D721Med (cell line): Measurements from ENCODE around the gene DVL2.

Source experiments
- DNase-seq: peaks from one replicate; pipeline ENCODE4 v3.0.0; 2011; ENCODE audit warnings: low spot score; ENCODE audit not compliant: insufficient read length
- FAIRE-seq: peaks from 2 replicates; lab custom pipeline; 2011; peaks lifted over from hg19 to GRCh38; lab: Jason Lieb, UNC
- CTCF ChIP-seq: IDR thresholded peaks from 2 replicates; pipeline ENCODE4 v1.5.1; 2012; ENCODE audit warnings: mild to moderate bottlenecking, control low read depth; ENCODE audit not compliant: insufficient read depth; ENCODE audit errors: missing control alignments

DVL2 gene

DNA sequence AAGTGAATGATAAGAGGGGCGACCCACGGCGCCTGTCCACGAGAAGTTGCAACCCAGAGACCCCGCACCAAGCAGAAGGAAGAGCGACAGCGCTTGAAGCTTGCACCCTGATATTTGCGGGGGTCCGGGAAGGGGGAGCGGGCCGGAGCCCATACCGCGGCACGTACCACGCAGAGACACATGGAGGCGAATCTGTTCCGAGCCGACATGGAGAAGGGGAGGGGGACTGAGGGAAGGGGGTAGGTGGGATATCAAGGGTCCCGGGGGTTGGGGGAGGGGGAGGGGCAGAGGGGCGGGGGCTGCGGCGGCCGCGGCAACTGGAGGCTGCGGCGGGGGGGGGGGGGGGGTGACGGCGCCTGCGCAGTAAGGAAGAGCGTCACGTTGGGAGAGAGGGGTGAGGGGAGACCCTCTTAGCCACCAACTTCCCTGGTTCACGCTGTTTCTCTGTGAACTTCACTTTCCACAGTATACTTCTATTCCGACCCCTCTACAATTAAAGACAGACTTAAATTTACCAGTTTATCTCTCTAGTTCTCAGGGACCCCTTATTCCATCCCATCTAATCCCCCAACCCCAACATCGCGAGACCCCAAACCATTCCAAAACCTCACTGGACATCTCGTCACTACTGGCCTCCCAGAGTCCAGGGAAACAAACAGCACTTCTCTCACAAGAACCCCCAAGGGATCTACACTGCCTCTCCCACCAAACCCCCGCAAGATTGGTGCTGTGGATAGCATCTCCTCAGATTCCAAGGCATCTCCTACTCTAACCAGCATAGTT lies 22.6 kb downstream of the DVL2 start:
- no peak for TF ChIP-seq CTCF
- FAIRE-seq, result peak; percentile 6
- no peak for DNase-seq

GRCh38 chr17:7208754-7209460 lies 25.4 kb downstream of the DVL2 start:
- DNase-seq (no peak), FAIRE-seq (no peak)
- TF ChIP-seq CTCF, result no peak

- FAIRE-seq (no peak), DNase-seq (no peak)
- no peak for TF ChIP-seq CTCF
Measured at GRCh38 chr17:7208027-7208571, 26.2 kb downstream of the DVL2 start.

DNA sequence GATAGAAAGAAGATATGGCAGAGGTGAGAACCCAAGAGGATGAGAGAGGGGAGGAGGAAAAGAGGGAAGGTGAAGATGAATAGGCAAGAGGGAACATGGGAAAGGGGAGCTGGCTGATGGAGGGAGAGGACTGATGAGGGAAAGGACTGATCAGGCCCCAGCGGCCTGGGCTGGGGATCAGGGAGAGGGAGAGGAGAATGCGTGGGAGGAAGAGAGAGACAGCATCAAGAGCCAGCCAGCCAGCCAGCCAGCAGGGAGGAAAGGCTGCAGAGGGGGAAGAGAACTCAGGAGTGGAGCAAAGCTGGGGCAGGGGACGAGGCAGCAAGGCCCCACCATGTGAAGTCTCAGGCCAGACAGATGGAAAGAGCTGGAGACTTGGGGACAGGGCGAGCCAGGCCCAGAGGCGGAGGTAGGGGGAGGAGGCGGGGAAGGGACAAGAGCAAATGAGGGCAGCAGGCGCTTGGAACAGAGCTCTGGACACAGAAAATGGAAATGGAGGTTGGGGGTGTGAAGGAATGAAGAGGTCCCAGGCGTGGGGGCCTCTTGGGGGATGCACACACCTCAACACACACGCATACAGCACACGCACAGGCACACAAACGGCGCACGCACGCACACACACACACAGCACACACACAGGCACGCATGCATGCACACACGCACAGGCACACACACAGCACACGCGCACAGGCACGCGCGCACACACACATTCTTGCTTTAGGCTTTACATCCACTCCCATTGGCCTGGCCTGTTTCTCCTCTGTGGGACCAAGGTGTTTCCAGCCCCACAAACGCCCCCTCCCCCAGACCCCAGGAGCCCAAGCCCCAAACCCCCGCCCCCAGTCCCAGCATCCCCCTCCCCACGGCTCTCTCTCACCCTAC lies 27.0 kb downstream of the DVL2 start:
- DNase-seq, result no peak
- TF ChIP-seq CTCF, result no peak
- FAIRE-seq, result no peak

- no peak for FAIRE-seq
Measured at GRCh38 chr17:7205561-7205960, 28.8 kb downstream of the DVL2 start.

More at GRCh38 chr17:7205561-7205960, 28.8 kb downstream of the DVL2 start:
- no peak for DNase-seq
- no peak for TF ChIP-seq CTCF
